OCI-LY3 (cell line): Measurements from ENCODE around the gene BCR.

Source experiments
- CTCF ChIP-seq: fragments of 200-600, 300-600 bp; sonication (generic); IDR thresholded peaks from 2 replicates; pipeline ENCODE4 v1.5.1; 2014; ENCODE audit warnings: antibody characterized with exemption, low read length, low read depth
- EZH2phosphoT487 ChIP-seq: fragments of 200-600 bp; shearing (Covaris generic); IDR thresholded peaks from 2 replicates; pipeline ENCODE4 v1.6.1; 2018; ENCODE audit warnings: antibody characterized with exemption, mixed run types, low read depth

GRCh38 chr22:23293720-23294119 is 113.4 kb downstream of the BCR start:
- TF ChIP-seq CTCF, result no peak
- no peak for TF ChIP-seq EZH2phosphoT487
